Left lobe of liver (tissue), 2 donors: ENCODE data around the gene RET. TPM values are rescaled to one million over a fixed set of nuclear protein-coding genes. Genes with fewer than 3 reads are reported as not detected.
"Not testable (repeated sequence)": the region's sequence is repeated elsewhere in the genome, so short reads cannot be mapped to it uniquely, and the experiment has no call there.

Experiments
- ATAC-seq: fragments of 200-7000 bp; cut with Tn5 transposase; one replicate; pipeline ENCODE4 v1.9.1; 2020; ENCODE audit warnings: mild to moderate bottlenecking, moderate library complexity
- DNase-seq: peaks from one replicate; pipeline ENCODE4 v3.0.0-alpha.2; 2020; ENCODE audit warnings: low spot score
- total RNA-seq: library from RNA; stranded (reverse); gene quantifications from one replicate; pipeline ENCODE4 v1.2.1, GENCODE V29; 2021
- donor health status: DM: no; HTN: no; CAD: no; lungs with moderate emphysema.
- donor health status: DM: no; HTN: yes; CAD: no.

Gene RET
- total RNA-seq, 1 donor from 2014 or later, result 1.1 TPM

DNA sequence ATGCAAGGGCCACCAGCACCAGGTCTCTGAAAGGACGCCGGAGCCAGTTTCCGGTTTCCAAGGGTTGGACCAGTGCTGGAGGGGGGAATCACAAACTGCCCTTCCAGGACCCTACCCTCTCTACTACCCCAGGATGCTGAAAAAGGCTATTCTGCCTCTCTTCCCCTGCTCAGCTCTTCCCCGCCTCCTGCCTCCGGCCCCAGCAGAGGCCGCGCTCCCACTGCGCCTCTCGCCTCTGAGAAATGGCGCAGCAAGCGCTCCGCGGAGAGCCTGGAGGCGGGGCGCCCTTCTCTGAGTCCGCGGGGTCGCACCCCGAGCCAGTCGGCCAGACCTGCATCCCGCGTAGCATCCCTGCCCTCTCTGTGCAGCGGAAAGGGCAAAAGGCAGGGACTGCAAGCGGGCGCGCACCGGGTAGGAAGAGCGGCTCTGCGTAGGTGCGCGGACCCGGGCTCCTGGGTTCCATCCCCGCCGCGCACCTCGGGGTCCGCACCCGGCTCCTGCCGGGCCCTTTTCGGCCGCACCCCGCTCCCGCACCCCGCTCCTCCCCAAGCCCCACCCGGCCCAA is 476 bp upstream of the RET start:
- DNase-seq (no peak), ATAC-seq (peak; percentile 21)

DNA sequence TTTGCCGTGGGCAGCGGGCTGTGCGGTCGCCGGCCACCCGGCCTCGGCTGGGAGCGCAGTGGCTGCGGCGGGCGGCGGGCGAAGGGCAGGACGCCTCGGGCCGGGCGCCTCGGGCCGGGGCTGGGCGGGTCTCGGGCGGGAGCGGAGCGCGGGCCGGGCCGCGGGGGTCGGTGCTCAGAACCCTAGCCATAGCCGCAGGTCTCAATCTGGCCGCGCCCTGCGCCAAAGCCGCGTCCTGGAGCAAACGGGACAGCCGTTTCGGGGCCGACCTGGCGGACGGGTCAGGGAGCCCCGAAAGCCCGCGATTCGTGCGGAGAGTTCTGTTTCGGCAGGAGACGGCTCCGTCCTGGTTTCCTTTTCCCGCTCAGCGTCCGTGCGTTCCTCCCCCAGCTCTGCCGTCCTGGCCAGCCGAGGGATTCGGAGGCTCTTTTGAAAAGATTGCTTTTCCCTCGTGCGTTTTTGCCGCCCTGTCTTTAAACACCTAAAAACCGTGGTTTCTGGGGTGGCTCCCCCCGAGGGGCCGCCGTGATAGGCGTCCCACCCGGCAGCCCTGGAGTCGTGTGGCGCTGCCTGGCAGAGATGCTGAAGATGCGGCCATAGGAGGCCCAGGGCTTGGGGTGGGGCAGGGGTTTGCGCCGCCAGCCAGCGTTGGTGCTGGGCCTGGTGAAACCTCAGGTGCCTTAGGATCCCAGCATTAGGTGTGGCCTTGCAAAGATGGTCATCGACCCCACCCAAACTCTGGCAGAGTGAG is 727 bp downstream of the RET start:
- no peak for ATAC-seq

DNA sequence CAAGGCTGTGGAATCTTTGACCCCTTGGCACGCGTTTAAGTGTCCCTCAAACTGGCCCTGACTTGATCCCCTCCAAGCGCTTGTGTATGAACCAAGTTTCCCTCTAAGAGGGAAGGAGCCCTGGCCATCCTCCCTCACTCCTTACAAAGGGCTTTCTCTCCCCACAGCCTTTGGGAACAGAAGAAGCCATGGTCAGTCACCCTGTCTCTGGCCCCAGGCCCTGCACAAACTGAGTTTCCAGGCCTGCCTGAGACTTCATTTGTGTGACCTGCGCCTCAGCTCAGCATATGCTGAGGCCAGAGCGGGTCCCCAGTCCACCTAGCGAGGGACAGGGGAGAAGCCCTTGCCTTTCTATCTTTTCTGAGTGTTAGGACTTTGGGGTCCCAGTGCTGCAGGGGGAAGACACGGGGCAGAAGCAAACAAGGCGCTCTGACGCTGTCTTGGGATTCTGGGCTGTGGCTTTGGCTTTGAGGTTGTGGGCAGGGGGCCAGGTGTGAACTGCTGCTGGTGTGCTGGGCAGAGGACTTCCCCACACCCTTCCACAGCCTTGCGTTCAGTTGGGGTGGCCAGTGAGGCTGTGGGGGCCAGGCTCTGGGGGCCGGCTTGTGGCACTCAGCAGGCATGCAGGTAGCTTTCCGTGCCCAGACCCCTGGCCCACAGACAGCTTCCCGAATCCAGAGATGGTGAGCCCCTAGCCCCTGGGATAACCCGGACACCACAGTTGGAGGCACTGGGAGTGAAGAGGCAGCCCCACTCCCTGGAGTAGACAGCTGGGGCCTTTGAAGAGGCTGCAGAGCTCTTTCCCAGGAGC is 1.5 kb downstream of the RET start:
- no peak for DNase-seq
- no peak for ATAC-seq

More for the DNA sequence above, 727 bp downstream of the RET start:
- DNase-seq, result no peak

DNA sequence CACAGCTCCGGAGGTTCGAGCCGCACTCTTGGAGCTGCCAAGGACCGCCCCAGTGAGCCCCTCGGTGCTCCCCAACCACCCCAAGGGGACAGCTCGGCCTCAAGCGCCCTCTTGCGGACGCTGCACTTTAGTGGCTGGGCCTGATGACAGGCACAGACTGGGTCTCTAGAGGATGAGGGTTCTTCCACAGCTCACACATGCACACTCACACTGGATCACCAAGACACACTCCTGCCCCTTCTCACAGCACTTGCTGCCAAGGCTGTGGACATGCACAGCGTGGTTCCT is 2.1 kb downstream of the RET start:
- DNase-seq, result no peak
- peak; percentile 60 for ATAC-seq

DNA sequence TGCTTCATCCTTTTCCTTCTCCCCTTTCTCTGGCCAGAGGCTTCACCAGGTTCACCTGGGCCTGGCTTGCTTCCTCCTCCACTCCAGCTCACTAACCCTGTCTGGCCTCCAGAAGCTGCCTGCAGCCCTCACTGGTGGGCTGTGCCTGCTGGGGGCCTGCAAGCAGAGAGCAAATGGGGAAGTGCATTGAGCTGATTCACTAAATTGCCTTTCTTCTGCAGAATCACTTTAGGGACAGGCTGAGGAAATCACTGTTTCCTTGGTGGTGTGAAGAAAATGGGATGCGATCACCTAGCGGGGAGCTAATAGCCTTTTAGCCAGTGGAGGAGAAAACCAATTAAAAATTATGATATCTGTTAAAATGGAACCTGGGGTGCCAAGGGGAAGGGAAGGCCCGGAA is 3.0 kb downstream of the RET start:
- ATAC-seq, result no peak

DNA sequence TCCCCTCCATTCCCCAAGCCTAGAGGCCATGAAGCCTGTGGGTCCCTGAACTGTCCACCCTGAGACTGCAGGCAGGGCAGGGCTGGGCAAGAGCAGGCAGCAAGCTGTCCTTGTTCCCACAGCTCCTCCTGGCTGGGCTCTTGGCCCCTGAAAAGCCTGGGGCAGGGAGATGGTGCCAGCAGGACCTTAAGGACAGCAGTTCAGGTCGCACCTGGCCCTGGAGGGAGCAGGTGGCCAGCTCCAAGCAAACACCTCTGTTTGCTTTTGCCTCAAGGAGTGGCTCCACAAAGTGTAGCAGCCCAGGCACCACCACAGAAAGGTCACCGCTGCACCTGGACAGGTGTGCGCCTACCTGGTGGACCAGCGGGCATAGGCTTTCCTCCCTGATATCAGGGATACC is 5.2 kb downstream of the RET start:
- ATAC-seq (no peak), DNase-seq (no peak)

More for the DNA sequence above, 3.0 kb downstream of the RET start:
- DNase-seq, result no peak

DNA sequence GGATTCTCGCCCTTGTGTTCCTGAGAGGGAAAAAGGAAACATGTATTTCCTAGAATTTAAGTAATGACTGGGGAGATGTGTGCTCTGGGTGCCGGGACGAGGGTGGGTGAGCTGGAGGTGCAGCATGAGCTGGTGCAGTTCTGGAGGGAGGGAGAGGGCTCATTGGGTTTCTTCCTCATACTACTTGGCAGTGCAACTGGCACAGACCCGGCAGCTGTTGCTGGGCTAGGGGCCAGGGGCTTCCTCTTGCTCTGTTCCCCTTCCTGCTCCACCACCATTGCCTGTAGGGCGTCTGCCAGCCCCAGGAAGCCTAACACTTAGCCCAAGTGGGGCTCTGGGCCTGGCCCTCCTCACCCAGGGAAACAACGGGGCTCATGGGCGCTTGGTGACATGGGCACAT is 5.9 kb downstream of the RET start:
- no peak for ATAC-seq
- no peak for DNase-seq

DNA sequence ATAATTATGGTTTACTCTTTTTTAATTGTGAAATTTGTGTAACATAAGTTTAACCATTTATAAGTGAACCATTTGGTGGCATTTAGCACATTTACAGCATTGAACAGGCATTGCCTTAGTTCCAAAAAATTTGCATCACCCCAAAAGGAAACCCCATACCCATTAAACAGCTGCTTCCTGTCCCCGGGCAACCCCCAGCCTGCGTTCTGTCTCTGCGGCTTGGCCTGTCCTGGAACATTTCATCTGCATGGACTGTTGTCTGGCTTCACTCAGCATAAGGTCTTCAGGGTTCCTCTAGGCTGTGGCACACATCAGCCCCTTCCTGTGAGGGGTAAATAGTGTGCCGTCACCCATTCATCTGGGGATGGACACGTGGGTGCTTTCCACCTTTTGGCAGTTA is 6.9 kb downstream of the RET start:
- DNase-seq (no peak), ATAC-seq (no peak)

DNA sequence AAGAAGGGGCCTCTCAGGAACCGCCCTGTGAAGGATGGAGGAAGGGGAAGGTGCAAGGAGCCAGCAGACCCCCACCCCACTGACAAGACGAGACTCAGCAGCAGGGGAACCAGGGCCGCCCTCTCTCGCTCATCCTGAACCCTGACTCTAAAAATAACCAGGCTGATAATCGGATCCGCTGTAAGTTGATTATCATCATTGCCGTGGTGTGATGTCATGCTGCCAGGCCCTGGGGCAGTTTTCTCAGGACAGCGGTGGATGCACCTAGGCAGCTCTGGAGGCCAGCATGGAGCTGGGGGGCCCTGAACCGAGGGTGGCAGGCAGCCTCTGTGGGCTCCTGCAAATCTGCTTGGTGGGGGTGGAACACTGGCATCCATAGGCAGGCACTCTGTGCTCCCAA is 7.9 kb downstream of the RET start:
- DNase-seq, result no peak
- no peak for ATAC-seq

DNA sequence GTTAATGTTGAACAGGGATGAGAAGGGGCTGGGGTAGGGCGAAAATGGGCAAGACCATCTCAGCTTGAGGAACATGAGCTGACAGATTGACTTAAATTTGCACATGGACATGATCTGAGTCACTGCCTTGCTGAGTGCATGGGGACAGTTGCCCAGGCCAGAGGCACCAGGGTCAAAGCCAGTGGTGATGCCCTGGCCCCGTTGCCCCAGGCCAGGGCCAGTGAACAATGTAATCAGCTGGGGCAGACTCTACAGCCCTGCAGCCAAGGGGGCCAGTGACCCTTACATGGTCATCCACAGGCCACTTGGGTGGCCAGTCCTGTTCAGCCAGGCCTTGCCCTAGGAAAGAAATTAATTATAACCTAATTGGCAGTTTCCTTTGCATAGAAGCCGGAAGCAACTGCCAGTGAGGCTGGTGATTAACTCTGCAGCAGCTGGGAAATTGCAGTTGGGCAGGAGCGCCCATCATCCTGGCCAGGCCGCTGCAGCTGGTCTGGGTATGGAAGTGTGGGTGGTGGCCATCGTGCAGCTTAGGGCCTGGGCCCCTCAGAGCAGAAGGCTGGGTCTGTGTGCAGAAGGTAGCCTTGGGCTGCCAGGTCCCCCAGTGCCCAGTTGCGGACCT is 9.6 kb downstream of the RET start:
- peak; percentile 53 for DNase-seq

DNA sequence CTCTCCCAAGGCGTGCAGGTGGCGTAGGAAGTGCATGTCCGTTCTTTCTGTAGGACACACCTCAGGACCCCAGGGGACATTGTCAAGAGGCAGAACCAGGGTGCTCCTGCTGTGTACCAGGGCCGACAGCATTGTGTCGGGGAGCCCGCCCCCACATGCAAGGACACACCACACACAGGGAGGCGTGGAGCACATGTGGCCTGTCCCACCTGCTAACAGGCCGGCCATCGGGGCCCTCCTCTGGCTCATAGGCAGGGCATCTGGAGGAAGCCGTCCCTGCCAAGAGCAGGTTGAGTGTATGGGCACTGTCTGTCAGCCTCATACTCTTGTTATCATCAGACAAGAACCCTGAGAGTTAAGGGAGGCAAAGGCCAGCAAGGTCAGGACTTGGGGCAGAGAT is 12.7 kb downstream of the RET start:
- DNase-seq (no peak), ATAC-seq (no peak)

More for the DNA sequence above, 9.6 kb downstream of the RET start:
- peak; percentile 87 for ATAC-seq

DNA sequence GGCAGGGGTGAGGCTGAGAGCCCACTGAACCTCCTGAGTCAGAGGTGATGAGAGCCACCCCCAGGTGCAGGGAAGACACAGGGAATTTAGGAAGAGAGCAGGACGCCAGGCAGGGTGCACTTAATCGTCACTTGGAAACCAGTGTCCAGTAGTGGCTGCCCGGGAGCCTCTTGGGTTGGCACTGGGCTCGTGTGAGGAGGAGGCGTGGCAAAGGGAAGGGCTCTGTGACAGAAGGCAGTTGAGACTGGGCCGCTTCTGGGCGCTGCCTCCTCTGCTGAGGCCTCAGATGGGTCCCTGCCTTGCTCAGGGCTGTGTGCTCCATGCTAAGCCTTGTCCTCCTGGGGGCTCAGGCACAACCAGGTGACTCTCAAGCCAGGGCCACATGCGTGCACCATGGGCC is 13.3 kb downstream of the RET start:
- DNase-seq (no peak), ATAC-seq (no peak)

DNA sequence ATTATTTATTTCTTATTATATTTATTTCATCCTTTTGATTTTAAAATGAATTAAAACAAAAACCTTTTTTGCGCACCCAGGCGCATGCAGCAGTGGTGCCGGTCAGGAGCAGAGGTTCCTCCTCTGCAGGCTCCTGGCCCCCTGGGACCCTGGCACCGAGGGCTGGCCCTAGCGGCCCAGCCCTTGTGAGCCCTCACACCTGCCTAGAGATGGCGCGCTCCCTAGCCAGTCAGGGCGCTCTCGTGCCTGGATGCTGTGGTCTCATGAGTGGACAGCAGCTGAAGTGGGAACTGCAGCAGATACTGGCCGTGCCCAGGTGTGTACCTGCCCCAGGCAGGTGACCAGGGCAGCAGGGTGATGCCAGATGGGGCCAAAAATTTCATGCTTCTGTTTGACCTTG is 13.8 kb downstream of the RET start:
- no peak for DNase-seq

DNA sequence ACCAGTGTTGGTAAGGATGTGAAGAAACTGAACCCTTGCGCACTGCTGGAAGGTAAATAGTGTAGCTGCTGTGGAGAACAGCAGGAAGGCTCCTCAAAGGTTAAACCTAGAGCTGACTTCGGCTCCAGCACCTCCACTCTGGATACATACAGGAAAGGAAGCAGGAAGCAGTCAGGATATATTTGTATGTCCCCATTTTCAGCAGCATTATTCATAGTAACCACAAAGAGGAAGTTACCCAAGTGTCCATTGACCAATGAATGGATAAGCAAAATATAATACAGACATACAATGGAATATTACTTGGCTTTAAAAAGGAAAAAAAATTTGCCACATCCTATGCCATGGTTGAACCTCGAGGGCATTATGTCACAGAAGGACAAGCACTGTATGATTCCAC is 15.0 kb downstream of the RET start:
- ATAC-seq (no peak), DNase-seq (no peak)

More for the DNA sequence above, 13.8 kb downstream of the RET start:
- no peak for ATAC-seq

DNA sequence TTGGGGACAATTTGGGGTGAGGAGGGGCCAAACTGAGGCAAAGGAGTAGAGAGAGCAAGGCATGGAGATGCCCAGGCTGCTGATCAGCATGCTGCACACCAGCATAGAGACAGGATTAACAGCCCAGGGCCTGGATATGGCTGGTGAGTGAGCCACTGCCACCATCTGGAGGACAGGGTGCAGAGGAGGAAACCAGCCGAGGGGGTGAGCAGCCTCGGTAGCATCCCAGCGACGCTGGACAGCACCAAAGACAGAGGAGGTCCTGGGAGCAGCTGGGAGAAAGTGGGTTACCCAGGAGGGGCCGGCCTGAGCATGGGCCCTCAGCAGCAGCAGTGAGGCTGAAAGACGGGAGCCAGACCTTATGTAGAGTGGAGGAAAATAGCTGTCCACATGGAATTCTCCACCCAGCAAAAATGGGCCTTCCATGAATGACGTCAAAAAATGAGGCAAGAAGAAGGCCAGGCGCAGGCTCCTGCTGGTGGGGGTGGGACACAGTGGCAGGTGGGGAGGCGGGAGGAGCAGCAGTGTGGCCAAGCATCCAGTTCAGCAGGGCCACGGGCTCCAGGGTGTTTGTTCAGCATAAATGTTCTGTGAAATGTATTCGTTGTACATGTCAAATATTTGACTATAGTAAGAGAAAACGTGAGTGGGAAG is 16.7 kb downstream of the RET start:
- ATAC-seq (peak; percentile 73), DNase-seq (no peak)

DNA sequence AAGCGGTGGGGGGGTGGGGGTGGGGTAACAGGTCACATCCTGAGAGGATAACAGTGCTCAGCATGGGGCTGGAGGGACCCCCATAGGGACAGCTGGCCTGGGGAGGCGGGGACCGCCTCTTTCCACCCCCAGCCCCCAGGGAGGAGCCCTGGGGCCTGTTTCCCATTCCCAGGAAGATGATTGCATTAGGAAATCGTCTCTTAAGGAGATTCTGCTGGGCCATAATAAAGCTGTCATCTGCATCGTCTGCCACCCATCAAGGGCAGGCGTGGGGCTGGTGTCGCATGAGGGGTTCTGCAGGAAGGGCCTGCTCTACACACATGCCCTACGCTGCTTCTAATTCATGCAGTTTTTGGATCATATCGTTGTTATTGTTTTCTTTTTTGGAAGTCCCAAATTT is 17.2 kb downstream of the RET start:
- no peak for ATAC-seq
- no peak for DNase-seq

DNA sequence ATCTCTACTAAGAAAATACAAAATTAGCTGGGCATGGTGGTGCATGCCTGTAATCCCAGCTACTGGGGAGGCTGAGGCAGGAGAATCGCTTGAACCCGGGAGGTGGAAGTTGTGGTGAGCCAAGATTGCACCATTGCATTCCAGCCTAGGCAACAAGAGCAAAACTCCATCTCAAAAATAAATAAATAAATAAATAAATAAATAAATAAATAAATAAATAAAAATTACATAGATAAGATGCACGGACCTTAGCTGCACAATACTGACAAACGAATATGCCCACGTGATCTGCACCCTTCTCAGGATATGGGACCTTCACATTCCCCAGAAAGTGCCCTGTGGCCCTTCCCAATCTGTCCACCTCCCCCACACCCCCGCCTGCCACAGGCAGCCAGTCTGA is 22.5 kb downstream of the RET start:
- DNase-seq, ATAC-seq: not testable (repeated sequence)

DNA sequence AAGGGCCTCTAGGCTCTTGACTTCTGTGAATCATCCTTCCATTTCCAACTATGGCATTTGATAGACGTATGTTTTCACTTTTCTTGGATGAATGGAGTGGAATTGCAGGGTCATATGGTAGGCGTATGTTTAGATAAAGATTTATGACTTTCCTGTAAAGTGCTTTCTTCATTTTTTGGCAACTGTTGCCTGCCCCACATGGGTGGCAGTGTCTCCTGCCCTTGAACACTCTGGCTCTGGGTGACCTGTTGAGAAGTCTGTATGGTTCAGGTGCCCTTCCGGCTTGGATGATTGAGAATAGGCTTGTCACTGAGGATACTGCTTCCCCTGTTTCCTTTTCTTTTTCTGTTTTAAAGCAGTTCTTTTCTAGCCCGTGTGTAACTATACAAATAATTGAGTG is 23.1 kb downstream of the RET start:
- ATAC-seq (no peak), DNase-seq (no peak)

DNA sequence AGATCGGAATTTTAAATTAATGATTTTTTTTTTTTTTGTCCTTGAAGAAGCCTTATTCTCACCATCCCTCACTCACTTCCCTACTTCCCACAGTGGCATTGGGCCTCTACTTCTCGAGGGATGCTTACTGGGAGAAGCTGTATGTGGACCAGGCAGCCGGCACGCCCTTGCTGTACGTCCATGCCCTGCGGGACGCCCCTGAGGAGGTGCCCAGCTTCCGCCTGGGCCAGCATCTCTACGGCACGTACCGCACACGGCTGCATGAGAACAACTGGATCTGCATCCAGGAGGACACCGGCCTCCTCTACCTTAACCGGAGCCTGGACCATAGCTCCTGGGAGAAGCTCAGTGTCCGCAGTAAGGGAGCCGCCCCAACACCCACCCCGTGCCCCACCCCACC is 23.5 kb downstream of the RET start:
- no peak for DNase-seq
- no peak for ATAC-seq

DNA sequence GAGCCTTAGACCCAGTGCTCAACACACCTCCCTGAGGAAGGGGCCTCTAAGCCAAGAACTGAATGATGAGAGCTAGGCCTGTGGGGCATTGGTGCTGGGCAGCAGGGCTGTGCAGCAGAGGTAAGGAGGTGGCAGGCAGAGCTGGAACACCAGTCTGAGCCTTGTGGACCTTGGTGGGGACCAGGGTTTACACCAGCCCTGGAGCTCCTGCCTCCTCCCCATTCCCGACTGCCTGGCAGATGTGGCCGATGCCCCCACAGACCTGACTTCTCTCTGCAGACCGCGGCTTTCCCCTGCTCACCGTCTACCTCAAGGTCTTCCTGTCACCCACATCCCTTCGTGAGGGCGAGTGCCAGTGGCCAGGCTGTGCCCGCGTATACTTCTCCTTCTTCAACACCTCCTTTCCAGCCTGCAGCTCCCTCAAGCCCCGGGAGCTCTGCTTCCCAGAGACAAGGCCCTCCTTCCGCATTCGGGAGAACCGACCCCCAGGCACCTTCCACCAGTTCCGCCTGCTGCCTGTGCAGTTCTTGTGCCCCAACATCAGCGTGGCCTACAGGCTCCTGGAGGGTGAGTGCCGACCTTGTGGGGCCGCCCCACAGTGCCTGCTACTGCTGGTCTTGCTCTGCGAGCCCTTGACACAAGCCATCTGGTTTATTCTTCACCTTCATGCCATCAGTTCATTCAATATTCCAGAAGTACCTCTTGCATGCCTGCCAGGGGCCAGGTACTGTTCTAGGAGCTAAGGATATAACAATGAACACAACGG is 25.4 kb downstream of the RET start:
- ATAC-seq, result no peak
- DNase-seq, result no peak
